K562 (cell line): ENCODE measurements around the gene LRRC41. TPM values are rescaled to one million over a fixed set of nuclear protein-coding genes. Genes with fewer than 3 reads are reported as not detected.

ENCODE experiments used
- BMI1 ChIP-seq: fragments of 150-350 bp; IDR thresholded peaks from 2 replicates; pipeline ENCODE4 v1.6.1; 2014; ENCODE audit warnings: low read length
- ETV1 ChIP-seq: fragments of 450-650 bp; conservative IDR thresholded peaks from 2 replicates; pipeline ENCODE4 v1.6.1; 2016; ENCODE audit warnings: missing genetic modification characterization, control low read depth, low read depth, missing compliant biosample characterization
- GATAD2B ChIP-seq: fragments of 450-650 bp; IDR thresholded peaks from 2 replicates; pipeline ENCODE4 v1.6.1; 2017; ENCODE audit warnings: mild to moderate bottlenecking, borderline replicate concordance
- HNRNPK ChIP-seq: fragments of 200-400 bp; formaldehyde crosslinking; IDR thresholded peaks from one replicate; pipeline ENCODE4 v1.6.1; 2018; ENCODE audit warnings: mild to moderate bottlenecking, low read depth, low read length; ENCODE audit not compliant: poor library complexity, severe bottlenecking
- NCOR1 ChIP-seq: fragments of 450-650 bp; IDR thresholded peaks from 2 replicates; pipeline ENCODE4 v1.6.1; 2016; ENCODE audit warnings: mild to moderate bottlenecking, moderate library complexity
- NR2F6 ChIP-seq: fragments of 450-650 bp; formaldehyde crosslinking; IDR thresholded peaks from 2 replicates; pipeline ENCODE4 v1.4.0; 2020; ENCODE audit warnings: mild to moderate bottlenecking
- PTBP1 ChIP-seq: fragments of 200-400 bp; formaldehyde crosslinking; IDR thresholded peaks from 2 replicates; pipeline ENCODE4 v1.6.1; 2017; ENCODE audit warnings: low read depth, low read length
- PURB ChIP-seq: sonication (generic); formaldehyde crosslinking; IDR thresholded peaks from 2 replicates; pipeline ENCODE4 v1.9.0; 2021; ENCODE audit warnings: low read depth, mild to moderate bottlenecking, missing genetic modification reagents
- RBM22 ChIP-seq: fragments of 200-400 bp; formaldehyde crosslinking; IDR thresholded peaks from 2 replicates; pipeline ENCODE4 v1.6.1; 2018; ENCODE audit warnings: low read length, low read depth; ENCODE audit not compliant: poor library complexity, severe bottlenecking
- SIN3A ChIP-seq, 2 experiments: fragments of 150-350 bp in 1 of 2; IDR thresholded peaks; 2 replicates each; pipeline ENCODE4 v1.6.1; 2011 to 2016; ENCODE audit warnings: borderline replicate concordance in 2 of 2, low read depth in 2 of 2, low read length in 2 of 2, mild to moderate bottlenecking in 2 of 2, moderate library complexity in 2 of 2; ENCODE audit not compliant: control insufficient read depth in 1 of 2
- SNAPC5 ChIP-seq: fragments of 250-450 bp; sonication (Bioruptor Pico); IDR thresholded peaks from 2 replicates; pipeline ENCODE4 v1.8.0; 2021; ENCODE audit warnings: moderate library complexity, mild to moderate bottlenecking, inconsistent platforms
- SPI1 ChIP-seq: IDR thresholded peaks from 2 replicates; pipeline ENCODE4 v1.6.1; 2011; ENCODE audit warnings: low read depth, low read length, control low read depth, borderline replicate concordance
- STAT5B ChIP-seq: fragments of 250-450 bp; sonication (Bioruptor Pico); IDR thresholded peaks from 2 replicates; pipeline ENCODE4 v1.8.0; 2021; ENCODE audit warnings: mild to moderate bottlenecking, inconsistent platforms
- U2AF2 ChIP-seq: fragments of 200-400 bp; formaldehyde crosslinking; optimal IDR thresholded peaks from 2 replicates; pipeline ENCODE3; 2017; ENCODE audit warnings: low read depth, mild to moderate bottlenecking, low read length
- ZMIZ1 ChIP-seq, 2 experiments: fragments of 150-350 bp in 1 of 2; IDR thresholded peaks; 2 replicates each; pipeline ENCODE4 v1.6.1; 2012 to 2016; ENCODE audit warnings: low read depth in 2 of 2, low read length in 2 of 2, mild to moderate bottlenecking in 1 of 2, moderate library complexity in 1 of 2
- ZNF583 ChIP-seq: fragments of 250-450 bp; sonication (Bioruptor Pico); IDR thresholded peaks from 2 replicates; pipeline ENCODE4 v1.4.0; 2020
- ZNF644 ChIP-seq: fragments of 200-800 bp; sonication (Bioruptor generic); IDR thresholded peaks from 2 replicates; pipeline ENCODE4 v1.6.1; 2016; ENCODE audit warnings: low read depth, missing genetic modification characterization, missing compliant biosample characterization
- polyA plus RNA-seq, 8 experiments: library from polyadenylated mRNA; depleted of rRNA in 4 of 8; stranded (reverse) in 5 of 8; unstranded in 3 of 8; fragments of >200 nt; fragmentation: Nextera tagmentation in 2 of 8; fragmentation: Illumina TruSeq in 1 of 8; extraction: Ambion mirVana in 2 of 8; extraction: Trizol in 1 of 8; gene quantifications; 2 replicates each; pipeline versions ENCODE4 v1.2.1 to v1.2.3, GENCODE V29; 2011 to 2014; ENCODE audit warnings: inconsistent platforms in 1 of 8, missing spikeins in 1 of 8
- total RNA-seq, 7 experiments: library from RNA; depleted of rRNA in 6 of 7; stranded (reverse); fragments of >200 nt in 6 of 7; fragmentation: Illumina TruSeq in 2 of 7; extraction: Trizol in 2 of 7; gene quantifications; 2 replicates each; pipeline versions ENCODE4 v1.2.1 to v1.2.3, GENCODE V29; 2011 to 2021; ENCODE audit warnings: low replicate concordance in 1 of 7
- TF ChIP-seq, protein P1 (sequence below): fragments of 250-450 bp; sonication (Bioruptor Pico); IDR thresholded peaks from 2 replicates; pipeline ENCODE4 v1.8.0; 2021; ENCODE audit warnings: borderline replicate concordance, mild to moderate bottlenecking, moderate library complexity; ENCODE audit not compliant: poor library complexity, severe bottlenecking
- TF ChIP-seq, protein P2 (sequence below), 3 experiments: fragments of 200-800 bp in 1 of 3; fragments of 250-450 bp in 1 of 3; fragments of 450-650 bp in 1 of 3; sonication (Bioruptor Pico) in 1 of 3; sonication (Bioruptor generic) in 1 of 3; formaldehyde crosslinking in 1 of 3; IDR thresholded peaks; 2 replicates each; pipeline versions ENCODE4 v1.6.1 to v1.8.0; 2016 to 2022; ENCODE audit warnings: mild to moderate bottlenecking in 2 of 3, missing genetic modification characterization in 2 of 3, missing compliant biosample characterization in 1 of 3, moderate library complexity in 1 of 3

LRRC41 gene
- total and polyA plus RNA-seq, 9 of the 15 experiments (the other 6 are each of a cell fraction or from before 2014, with no cell fraction given), result 10.5 to 64.7 (median 44.2) TPM

GRCh38 chr1:46340404-46341221 lies 37.2 kb upstream of the LRRC41 start, which contains the start of gene NSUN4 (continued):
- TF ChIP-seq ZMIZ1 (IDR thresholded peaks at IDR 0.05; ENCODE audit: low read depth in 2 of 2, low read length in 2 of 2) (peak in 1 of 2 experiments; percentile 68; a peak in 1 of 4 replicates), BMI1 (peak; percentile 23; the same call in 1 of the 2 replicates), ZNF583 (CRISPR knock-in tag) (no peak), PTBP1 (no peak), SPI1 (peak; percentile 58; the same call in 1 of the 2 replicates), SIN3A (IDR thresholded peaks at IDR 0.05; ENCODE audit: borderline replicate concordance in 2 of 2, control insufficient read depth in 1 of 2, low read depth in 2 of 2, low read length in 2 of 2) (peak; percentile 75 to 80; a peak in 2 of 4 replicates), GATAD2B (no peak), NCOR1 (peak; percentile 68), RBM22 (peak; percentile 56), ZNF644 (tag) (no peak), SNAPC5 (CRISPR knock-in tag) (no peak), STAT5B (CRISPR knock-in tag) (no peak), PURB (CRISPR knock-in tag) (no peak), U2AF2 (no peak), HNRNPK (no peak), NR2F6 (CRISPR knock-in tag) (no peak; the same call in 1 of the 2 replicates), ETV1 (tag) (peak; percentile 98)
- TF ChIP-seq, protein P1, sequence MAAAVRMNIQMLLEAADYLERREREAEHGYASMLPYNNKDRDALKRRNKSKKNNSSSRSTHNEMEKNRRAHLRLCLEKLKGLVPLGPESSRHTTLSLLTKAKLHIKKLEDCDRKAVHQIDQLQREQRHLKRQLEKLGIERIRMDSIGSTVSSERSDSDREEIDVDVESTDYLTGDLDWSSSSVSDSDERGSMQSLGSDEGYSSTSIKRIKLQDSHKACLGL (CRISPR knock-in tag), result peak; percentile 90
- TF ChIP-seq, protein P2, sequence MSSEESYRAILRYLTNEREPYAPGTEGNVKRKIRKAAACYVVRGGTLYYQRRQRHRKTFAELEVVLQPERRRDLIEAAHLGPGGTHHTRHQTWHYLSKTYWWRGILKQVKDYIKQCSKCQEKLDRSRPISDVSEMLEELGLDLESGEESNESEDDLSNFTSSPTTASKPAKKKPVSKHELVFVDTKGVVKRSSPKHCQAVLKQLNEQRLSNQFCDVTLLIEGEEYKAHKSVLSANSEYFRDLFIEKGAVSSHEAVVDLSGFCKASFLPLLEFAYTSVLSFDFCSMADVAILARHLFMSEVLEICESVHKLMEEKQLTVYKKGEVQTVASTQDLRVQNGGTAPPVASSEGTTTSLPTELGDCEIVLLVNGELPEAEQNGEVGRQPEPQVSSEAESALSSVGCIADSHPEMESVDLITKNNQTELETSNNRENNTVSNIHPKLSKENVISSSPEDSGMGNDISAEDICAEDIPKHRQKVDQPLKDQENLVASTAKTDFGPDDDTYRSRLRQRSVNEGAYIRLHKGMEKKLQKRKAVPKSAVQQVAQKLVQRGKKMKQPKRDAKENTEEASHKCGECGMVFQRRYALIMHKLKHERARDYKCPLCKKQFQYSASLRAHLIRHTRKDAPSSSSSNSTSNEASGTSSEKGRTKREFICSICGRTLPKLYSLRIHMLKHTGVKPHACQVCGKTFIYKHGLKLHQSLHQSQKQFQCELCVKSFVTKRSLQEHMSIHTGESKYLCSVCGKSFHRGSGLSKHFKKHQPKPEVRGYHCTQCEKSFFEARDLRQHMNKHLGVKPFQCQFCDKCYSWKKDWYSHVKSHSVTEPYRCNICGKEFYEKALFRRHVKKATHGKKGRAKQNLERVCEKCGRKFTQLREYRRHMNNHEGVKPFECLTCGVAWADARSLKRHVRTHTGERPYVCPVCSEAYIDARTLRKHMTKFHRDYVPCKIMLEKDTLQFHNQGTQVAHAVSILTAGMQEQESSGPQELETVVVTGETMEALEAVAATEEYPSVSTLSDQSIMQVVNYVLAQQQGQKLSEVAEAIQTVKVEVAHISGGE (CRISPR knock-in tag; IDR thresholded peaks at IDR 0.05), result peak in 2 of 3 experiments; percentile 91 to 99; a peak in 5 of 6 replicates
